GM18519 (cell line): ENCODE data around the gene COQ8A.
"Not testable (repeated sequence)": the region's sequence is repeated elsewhere in the genome, so short reads cannot be mapped to it uniquely, and the experiment has no call there.

Source experiments
- ATAC-seq: cut with Tn5 transposase; IDR thresholded peaks from one replicate; pipeline ENCODE4 v1.9.1; 2021; ENCODE audit warnings: mild to moderate bottlenecking, moderate library complexity; ENCODE audit not compliant: unreplicated experiment, low FRiP score

COQ8A gene

GRCh38 chr1:226999579-226999978 lies 59.5 kb downstream of the COQ8A start:
- ATAC-seq = not testable (repeated sequence)

- no peak for ATAC-seq
These were observed 62.5 kb downstream of the COQ8A start for GRCh38 chr1:227002531-227003049.

GRCh38 chr1:227003165-227003564 lies 63.1 kb downstream of the COQ8A start:
- no peak for ATAC-seq

- no peak for ATAC-seq
These were observed 64.7 kb downstream of the COQ8A start for GRCh38 chr1:227004796-227005195.

- ATAC-seq = no peak
These were observed 66.2 kb downstream of the COQ8A start for GRCh38 chr1:227006226-227006796.

DNA sequence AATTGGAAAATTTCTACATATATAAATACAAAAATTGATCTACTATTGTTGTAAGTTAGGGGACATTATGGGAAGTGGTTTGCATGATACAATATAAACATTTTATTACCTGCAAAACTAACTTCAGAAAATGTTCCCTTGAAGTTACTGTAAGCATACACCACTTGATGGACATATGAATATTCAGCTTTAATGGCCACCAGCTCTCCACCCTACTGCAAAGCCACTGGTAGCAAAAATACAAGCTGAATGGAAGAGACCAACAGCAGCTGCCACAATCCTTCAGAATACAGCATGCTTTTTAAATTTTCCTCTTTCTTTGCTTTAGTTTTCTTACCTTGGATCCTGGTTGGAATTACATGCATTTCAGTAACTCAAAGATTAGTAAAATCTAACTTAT lies 69.8 kb downstream of the COQ8A start:
- ATAC-seq = no peak

DNA sequence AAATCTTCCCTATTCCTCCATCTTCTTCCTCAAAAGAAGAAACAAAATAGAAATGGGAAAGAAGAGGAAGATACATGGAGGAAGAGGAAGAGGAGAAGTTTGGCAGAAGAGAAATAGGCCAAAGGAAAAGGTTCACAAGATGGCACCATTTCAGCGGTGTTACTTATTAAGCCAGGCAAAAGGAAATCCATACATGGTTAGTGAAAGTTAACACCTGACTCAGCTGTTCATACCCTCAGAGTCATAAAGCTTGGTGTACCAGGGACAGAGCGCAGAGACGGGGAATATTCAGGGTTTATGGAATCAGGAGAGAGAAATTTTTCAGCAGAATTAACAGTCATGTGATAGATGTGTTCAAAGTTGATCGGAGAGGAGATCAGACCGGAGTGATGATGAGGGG lies 70.6 kb downstream of the COQ8A start:
- no peak for ATAC-seq

GRCh38 chr1:227016990-227017389 lies 76.9 kb downstream of the COQ8A start:
- no peak for ATAC-seq

DNA sequence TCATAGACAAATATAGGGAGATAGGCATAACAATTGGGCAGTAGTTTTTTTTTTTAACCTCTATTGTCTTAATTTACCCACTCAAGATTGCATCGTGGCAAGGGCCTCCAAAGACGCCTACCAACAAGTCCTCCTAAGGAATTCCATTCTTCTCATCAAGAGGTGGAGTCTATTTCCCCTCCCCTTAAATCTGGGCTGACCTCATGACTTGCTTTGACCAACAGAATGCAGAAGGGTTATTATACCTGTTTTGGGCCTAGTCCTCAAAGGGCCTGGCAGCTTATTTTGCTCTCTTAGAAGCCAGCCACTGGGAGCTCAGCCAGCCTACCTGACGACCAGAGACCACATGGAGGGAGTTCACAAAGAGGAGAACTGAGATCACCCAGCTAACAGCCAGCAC lies 92.3 kb downstream of the COQ8A start:
- no peak for ATAC-seq

- no peak for ATAC-seq
These were observed 93.8 kb downstream of the COQ8A start for GRCh38 chr1:227033880-227034279.

DNA sequence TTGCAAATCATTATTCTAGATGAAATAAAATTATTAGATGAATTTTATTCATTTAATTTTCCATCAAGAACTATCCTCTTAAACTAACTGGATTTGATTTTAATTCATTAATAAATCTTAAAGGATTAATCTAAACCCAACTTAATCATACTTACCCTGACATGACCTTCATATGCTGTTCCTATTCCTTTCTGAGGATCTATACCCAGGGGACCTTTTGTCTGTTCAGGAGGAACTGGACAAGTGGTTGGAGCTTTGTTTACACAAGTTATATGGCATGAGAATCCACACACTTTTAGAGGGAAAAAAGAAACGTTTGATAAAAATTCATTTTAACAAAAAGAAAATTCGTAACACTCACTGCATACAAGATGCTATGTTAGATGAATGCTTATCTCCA lies 95.2 kb downstream of the COQ8A start:
- ATAC-seq = no peak

DNA sequence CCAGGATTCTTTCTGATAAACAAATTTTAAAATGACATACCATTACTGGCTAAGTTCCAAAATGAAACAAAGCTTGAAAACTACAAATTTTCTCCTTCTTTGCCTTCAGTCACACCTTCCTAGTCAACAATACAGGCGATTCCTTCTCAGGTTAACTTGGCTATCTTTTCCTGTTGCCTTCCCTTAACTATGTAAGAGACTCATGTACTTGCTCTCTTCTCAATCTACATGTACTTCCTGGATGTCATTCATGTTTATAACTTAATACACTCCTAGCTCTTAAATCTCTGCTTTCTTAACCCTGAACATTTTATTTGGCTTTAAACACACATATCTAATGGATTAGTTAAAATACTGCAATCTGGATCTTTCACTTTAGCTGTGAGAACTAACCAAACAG lies 97.0 kb downstream of the COQ8A start:
- ATAC-seq = no peak
